ENCODE results near the gene CACNB2.

The CACNB2 gene

GRCh38 chr10:18478354-18478753 lies 338.1 kb downstream of the CACNB2 start:
- intact Hi-C loops (cut with DNase I; ENCODE audit: low total_unique reads), result no loop called here

GRCh38 chr10:18479502-18479901 lies 339.3 kb downstream of the CACNB2 start:
- no peaks in the 10 kb centered on the region for H3K9me3 ChIP-seq
- intact Hi-C loops (cut with DNase I; ENCODE audit: low total_unique reads), result no loop called here
- no peaks in the 10 kb centered on the region for H3K36me3 ChIP-seq
- no peak for TF ChIP-seq CTCF (IDR thresholded peaks at IDR 0.05)
- H3K27ac ChIP-seq, result no peak overlapping the region
- H3K27me3 ChIP-seq, result no peaks in the 10 kb centered on the region
- no peaks in the 10 kb centered on the region for H3K4me1 ChIP-seq
- DNase-seq, result no peak
- H3K4me3 ChIP-seq, result no peak overlapping the region

More at GRCh38 chr10:18478354-18478753, 338.1 kb downstream of the CACNB2 start:
- Histone ChIP-seq H3K27me3 (no peaks in the 10 kb centered on the region), H3K27ac (no peak overlapping the region), H3K36me3 (no peaks in the 10 kb centered on the region), H3K4me3 (no peak overlapping the region), H3K4me1 (peaks cover 0 to 10% (median 4%) of the 10 kb centered on the region in 4 donors), H3K9me3 (no peaks in the 10 kb centered on the region)
- no peak for TF ChIP-seq CTCF (IDR thresholded peaks at IDR 0.05)
- no peak for DNase-seq

GRCh38 chr10:18483516-18484186 lies 343.4 kb downstream of the CACNB2 start:
- Histone ChIP-seq H3K9me3 (no peaks in the 10 kb centered on the region), H3K4me3 (no peak overlapping the region), H3K27ac (no peak overlapping the region), H3K4me1 (no peaks in the 10 kb centered on the region), H3K36me3 (no peaks in the 10 kb centered on the region), H3K27me3 (no peaks in the 10 kb centered on the region)
- intact Hi-C loops (cut with DNase I; ENCODE audit: low total_unique reads), result no loop called here
- TF ChIP-seq CTCF (IDR thresholded peaks at IDR 0.05), result no peak
- no peak for DNase-seq

GRCh38 chr10:18486438-18486837 lies 346.2 kb downstream of the CACNB2 start:
- no peaks in the 10 kb centered on the region for H3K4me1 ChIP-seq
- H3K36me3 ChIP-seq, result no peaks in the 10 kb centered on the region
- H3K4me3 ChIP-seq, result no peak overlapping the region
- no peaks in the 10 kb centered on the region for H3K9me3 ChIP-seq
- no peak for TF ChIP-seq CTCF (IDR thresholded peaks at IDR 0.05)
- DNase-seq, result no peak
- intact Hi-C loops (cut with DNase I; ENCODE audit: low total_unique reads), result no loop called here
- H3K27ac ChIP-seq, result no peak overlapping the region
- H3K27me3 ChIP-seq, result no peaks in the 10 kb centered on the region

GRCh38 chr10:18490755-18491154 lies 350.5 kb downstream of the CACNB2 start:
- no peak for TF ChIP-seq CTCF (IDR thresholded peaks at IDR 0.05)
- intact Hi-C loops (cut with DNase I; ENCODE audit: low total_unique reads), result no loop called here
- Histone ChIP-seq H3K27me3 (no peaks in the 10 kb centered on the region), H3K4me3 (no peak overlapping the region), H3K36me3 (no peaks in the 10 kb centered on the region), H3K27ac (no peak overlapping the region), H3K9me3 (no peaks in the 10 kb centered on the region), H3K4me1 (no peaks in the 10 kb centered on the region)
- DNase-seq, result no peak
